ENCODE measurements around the gene SYTL3. TPM values are rescaled to one million over a fixed set of nuclear protein-coding genes. Genes with fewer than 3 reads are reported as not detected.

Gene SYTL3
- total RNA-seq, 2 experiments from 2014 or later: 151 to 163 TPM

GRCh38 chr6:158799051-158799792, 149.4 kb downstream of the SYTL3 start:
- DNase-seq: no peak
- TF ChIP-seq, protein P1, sequence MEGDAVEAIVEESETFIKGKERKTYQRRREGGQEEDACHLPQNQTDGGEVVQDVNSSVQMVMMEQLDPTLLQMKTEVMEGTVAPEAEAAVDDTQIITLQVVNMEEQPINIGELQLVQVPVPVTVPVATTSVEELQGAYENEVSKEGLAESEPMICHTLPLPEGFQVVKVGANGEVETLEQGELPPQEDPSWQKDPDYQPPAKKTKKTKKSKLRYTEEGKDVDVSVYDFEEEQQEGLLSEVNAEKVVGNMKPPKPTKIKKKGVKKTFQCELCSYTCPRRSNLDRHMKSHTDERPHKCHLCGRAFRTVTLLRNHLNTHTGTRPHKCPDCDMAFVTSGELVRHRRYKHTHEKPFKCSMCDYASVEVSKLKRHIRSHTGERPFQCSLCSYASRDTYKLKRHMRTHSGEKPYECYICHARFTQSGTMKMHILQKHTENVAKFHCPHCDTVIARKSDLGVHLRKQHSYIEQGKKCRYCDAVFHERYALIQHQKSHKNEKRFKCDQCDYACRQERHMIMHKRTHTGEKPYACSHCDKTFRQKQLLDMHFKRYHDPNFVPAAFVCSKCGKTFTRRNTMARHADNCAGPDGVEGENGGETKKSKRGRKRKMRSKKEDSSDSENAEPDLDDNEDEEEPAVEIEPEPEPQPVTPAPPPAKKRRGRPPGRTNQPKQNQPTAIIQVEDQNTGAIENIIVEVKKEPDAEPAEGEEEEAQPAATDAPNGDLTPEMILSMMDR (IDR thresholded peaks at IDR 0.05): no peak
- Mint-ChIP-seq H3K36me3 (ENCODE audit: low read depth) (peaks cover 56% of the 10 kb centered on the region), H3K4me3 (no peak overlapping the region), H3K27me3 (no peaks in the 10 kb centered on the region), H3K27ac (peak overlapping the region; percentile 83), H3K9me3 (no peaks in the 10 kb centered on the region), H3K4me1 (ENCODE audit: low read depth) (peaks cover 84% of the 10 kb centered on the region)
- CTCF ChIA-PET: interaction anchor here (1.1 to 1.7 kb wide), 4 partner anchors 10 to 335 kb away, joined by 3 read pairs; no protein-coding TSS in a partner anchor
- intact Hi-C loops (cut with micrococcal nuclease): no loop called here
- ATAC-seq: no peak
- POLR2A ChIA-PET: interaction anchor here (0.8 kb wide), 1 partner anchor 20 kb away, joined by 3 read pairs; the partner anchor contains the start of gene EZR

DNA sequence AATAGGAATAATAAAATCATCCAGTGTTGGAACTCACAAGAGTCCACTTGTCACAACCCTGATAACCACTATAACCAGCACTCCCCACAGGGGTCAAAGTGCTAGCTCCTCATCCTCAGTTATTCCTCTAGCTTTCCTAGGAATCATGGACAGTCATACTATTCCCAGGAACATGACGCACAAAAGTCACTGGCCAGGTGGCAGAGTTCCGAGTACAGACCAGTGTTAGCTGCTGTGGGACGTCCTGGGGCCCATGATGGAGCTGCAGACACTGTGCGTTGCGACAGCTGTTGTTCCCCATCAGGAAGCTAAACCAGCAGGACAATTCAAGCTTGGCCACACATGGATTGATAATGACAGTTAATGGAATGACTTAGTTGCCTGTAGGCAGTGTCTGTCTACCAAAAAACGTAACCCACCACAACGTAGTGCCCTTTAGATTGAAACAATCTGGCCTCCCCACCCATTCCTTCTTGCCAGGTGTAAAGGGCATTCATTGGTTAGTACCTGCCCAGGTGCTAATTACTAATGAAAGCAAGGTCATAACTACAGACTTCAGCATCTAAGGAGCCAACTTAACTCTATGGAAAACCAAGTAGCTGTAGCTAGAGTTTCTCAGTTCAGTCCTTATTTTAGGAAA, 151.9 kb downstream of the SYTL3 start:
- ATAC-seq (no peak), DNase-seq (no peak)
- Mint-ChIP-seq H3K9me3 (no peaks in the 10 kb centered on the region), H3K27me3 (no peaks in the 10 kb centered on the region), H3K4me1 (ENCODE audit: low read depth) (peaks cover 86% of the 10 kb centered on the region), H3K4me3 (no peak overlapping the region), H3K27ac (no peak overlapping the region), H3K36me3 (ENCODE audit: low read depth) (peaks cover 55% of the 10 kb centered on the region)
- TF ChIP-seq, protein P1 (IDR thresholded peaks at IDR 0.05): no peak
- intact Hi-C loops (cut with micrococcal nuclease): no loop called here
- ChIA-PET CTCF (interaction anchor here (1.4 kb wide), 1 partner anchor 332 kb away, joined by 4 read pairs; no protein-coding TSS in a partner anchor), POLR2A (interaction anchor here (1.1 to 1.6 kb wide), 3 partner anchors 10 to 159 kb away, joined by 3 read pairs; no protein-coding TSS in a partner anchor)

GRCh38 chr6:158803733-158804143, 153.9 kb downstream of the SYTL3 start:
- CTCF ChIA-PET: interaction anchor here (0.6 to 1.7 kb wide), 4 partner anchors 9 to 167 kb away, joined by 3 to 6 read pairs (median 4); no protein-coding TSS in a partner anchor
- H3K27me3 Mint-ChIP-seq: no peaks in the 10 kb centered on the region
- peaks cover 58% of the 10 kb centered on the region for H3K36me3 Mint-ChIP-seq (ENCODE audit: low read depth)
- POLR2A ChIA-PET: interaction anchor here (0.7 to 1.4 kb wide), 3 partner anchors 10 to 186 kb away, joined by 3 read pairs; no protein-coding TSS in a partner anchor
- peak; percentile 73 for ATAC-seq
- intact Hi-C loops (cut with micrococcal nuclease): no loop called here
- DNase-seq: peak; percentile 69
- H3K4me1 Mint-ChIP-seq (ENCODE audit: low read depth): peaks cover 90% of the 10 kb centered on the region
- peak overlapping the region; percentile 49 for H3K4me3 Mint-ChIP-seq
- TF ChIP-seq, protein P1 (IDR thresholded peaks at IDR 0.05): no peak
- no peaks in the 10 kb centered on the region for H3K9me3 Mint-ChIP-seq
- peak overlapping the region; percentile 85 for H3K27ac Mint-ChIP-seq

DNA sequence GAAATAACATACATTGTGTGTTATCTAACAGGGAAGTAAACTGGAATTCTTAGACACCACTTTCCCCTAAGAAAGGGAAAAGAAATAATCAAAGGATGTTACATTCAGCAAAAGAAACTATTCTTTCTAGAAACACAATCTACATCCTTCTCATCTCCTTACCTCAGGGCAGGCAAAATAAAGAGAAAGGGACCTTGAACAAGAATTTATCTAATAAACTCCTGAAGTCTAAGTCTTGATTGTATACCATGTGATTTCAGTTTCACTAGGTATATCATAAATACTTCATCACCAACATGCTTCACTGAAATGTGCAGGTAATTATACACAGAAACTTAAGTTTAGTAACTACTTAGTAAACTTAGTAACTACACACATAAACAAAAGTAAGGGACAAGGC, 154.4 kb downstream of the SYTL3 start:
- TF ChIP-seq, protein P1 (IDR thresholded peaks at IDR 0.05): no peak
- Mint-ChIP-seq H3K27ac (peak overlapping the region; percentile 85), H3K36me3 (ENCODE audit: low read depth) (peaks cover 59% of the 10 kb centered on the region), H3K4me3 (peak overlapping the region; percentile 49), H3K4me1 (ENCODE audit: low read depth) (peaks cover 90% of the 10 kb centered on the region), H3K9me3 (no peaks in the 10 kb centered on the region), H3K27me3 (no peaks in the 10 kb centered on the region)
- DNase-seq: no peak
- CTCF ChIA-PET: interaction anchor here (1.0 to 1.7 kb wide), 3 partner anchors 11 to 166 kb away, joined by 4 to 6 read pairs (median 5); no protein-coding TSS in a partner anchor
- ATAC-seq: no peak
- POLR2A ChIA-PET: interaction anchor here (0.7 to 1.4 kb wide), 3 partner anchors 9 to 186 kb away, joined by 3 read pairs; no protein-coding TSS in a partner anchor
- intact Hi-C loops (cut with micrococcal nuclease): no loop called here
